DND-41 (cell line): ENCODE measurements around the gene SFSWAP.

Source experiments
- EZH2 ChIP-seq: IDR thresholded peaks from 3 replicates; pipeline ENCODE4 v1.6.1; 2012; ENCODE audit warnings: borderline replicate concordance, low read depth, mild to moderate bottlenecking, moderate library complexity, low read length, inconsistent platforms; ENCODE audit not compliant: severe bottlenecking
- TF ChIP-seq, protein P1 (sequence below): IDR thresholded peaks from 2 replicates; pipeline ENCODE4 v1.5.1; 2012; ENCODE audit warnings: borderline replicate concordance, low read length, moderate library complexity, mild to moderate bottlenecking; ENCODE audit not compliant: poor library complexity, severe bottlenecking; ENCODE audit errors: extremely low read depth

DNA sequence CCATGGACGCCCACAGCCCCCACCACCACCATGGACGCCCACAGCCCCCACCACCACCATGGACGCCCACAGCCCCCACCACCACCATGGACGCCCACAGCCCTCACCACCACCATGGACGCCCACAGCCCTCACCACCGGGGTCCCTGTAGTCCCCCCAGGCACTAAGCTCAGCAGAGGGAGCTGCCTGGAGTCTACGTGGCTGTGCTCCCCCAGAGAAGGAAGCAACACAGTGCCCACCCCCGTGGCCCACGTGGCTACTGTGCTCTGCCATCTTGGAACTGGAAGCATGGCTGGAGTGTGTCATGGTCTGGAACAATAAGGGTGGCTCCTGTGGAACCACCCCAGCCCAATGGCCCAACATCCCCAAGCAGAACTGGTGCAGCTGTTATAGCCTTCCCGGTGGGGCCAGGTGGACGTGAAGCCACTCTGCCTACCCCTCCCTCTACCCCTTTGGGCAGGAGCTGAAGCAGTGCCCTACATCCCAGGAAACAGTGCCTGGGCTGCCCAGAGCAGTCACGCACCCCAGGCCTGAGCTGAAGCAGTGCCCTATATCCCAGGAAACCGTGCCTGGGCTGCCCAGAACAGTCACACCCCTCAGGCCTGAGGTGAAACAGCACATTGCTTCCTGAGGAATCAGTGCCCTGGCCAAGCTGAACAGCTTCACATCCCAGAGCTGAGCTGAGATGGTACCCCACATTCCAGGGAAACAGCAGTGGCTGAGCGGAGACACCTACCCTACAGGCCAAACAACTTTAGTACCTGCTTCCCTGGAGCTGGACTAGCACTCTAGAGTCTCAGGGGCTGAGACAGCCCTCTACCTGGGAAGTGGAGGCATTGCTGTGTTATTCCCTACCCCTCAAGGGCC, 9.0 kb upstream of the SFSWAP start:
- TF ChIP-seq, protein P1, sequence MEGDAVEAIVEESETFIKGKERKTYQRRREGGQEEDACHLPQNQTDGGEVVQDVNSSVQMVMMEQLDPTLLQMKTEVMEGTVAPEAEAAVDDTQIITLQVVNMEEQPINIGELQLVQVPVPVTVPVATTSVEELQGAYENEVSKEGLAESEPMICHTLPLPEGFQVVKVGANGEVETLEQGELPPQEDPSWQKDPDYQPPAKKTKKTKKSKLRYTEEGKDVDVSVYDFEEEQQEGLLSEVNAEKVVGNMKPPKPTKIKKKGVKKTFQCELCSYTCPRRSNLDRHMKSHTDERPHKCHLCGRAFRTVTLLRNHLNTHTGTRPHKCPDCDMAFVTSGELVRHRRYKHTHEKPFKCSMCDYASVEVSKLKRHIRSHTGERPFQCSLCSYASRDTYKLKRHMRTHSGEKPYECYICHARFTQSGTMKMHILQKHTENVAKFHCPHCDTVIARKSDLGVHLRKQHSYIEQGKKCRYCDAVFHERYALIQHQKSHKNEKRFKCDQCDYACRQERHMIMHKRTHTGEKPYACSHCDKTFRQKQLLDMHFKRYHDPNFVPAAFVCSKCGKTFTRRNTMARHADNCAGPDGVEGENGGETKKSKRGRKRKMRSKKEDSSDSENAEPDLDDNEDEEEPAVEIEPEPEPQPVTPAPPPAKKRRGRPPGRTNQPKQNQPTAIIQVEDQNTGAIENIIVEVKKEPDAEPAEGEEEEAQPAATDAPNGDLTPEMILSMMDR: no peak
- TF ChIP-seq EZH2: no peak
